NOMO-1 treated with dmso at 0.1 percent for 144 hours (cell line): ENCODE measurements around the gene RAB22A.

ENCODE experiments used
- DNase-seq: peaks from one replicate; lab custom pipeline; 2025; ENCODE audit not compliant: unreplicated experiment; lab: John Stamatoyannopoulos, UW

RAB22A gene

GRCh38 chr20:58384821-58385220 is 75.3 kb downstream of the RAB22A start:
- no peak for DNase-seq

- no peak for DNase-seq
These were observed 78.6 kb downstream of the RAB22A start for GRCh38 chr20:58388028-58388601.

- DNase-seq: peak; percentile 91
These were observed 79.4 kb downstream of the RAB22A start, which contains the start of gene VAPB for GRCh38 chr20:58388882-58389323. TSS of gene VAPB (plus strand) at chr20:58389229. CDS start at chr20:58389460, 231 bp downstream.

- no peak for DNase-seq
These were observed 79.9 kb downstream of the RAB22A start for GRCh38 chr20:58389324-58389967.

GRCh38 chr20:58389968-58390658 is 80.6 kb downstream of the RAB22A start:
- no peak for DNase-seq

GRCh38 chr20:58390659-58391035 is 81.1 kb downstream of the RAB22A start:
- no peak for DNase-seq

- no peak for DNase-seq
These were observed 82.8 kb downstream of the RAB22A start for GRCh38 chr20:58392286-58392685.

- DNase-seq: no peak
These were observed 83.8 kb downstream of the RAB22A start for GRCh38 chr20:58393299-58393698.

GRCh38 chr20:58394801-58395200 is 85.3 kb downstream of the RAB22A start:
- no peak for DNase-seq

GRCh38 chr20:58395604-58396003 is 86.1 kb downstream of the RAB22A start:
- DNase-seq: no peak

- no peak for DNase-seq
These were observed 87.9 kb downstream of the RAB22A start for GRCh38 chr20:58397429-58397828.

GRCh38 chr20:58398254-58398653 is 88.7 kb downstream of the RAB22A start:
- no peak for DNase-seq

GRCh38 chr20:58399926-58400325 is 90.4 kb downstream of the RAB22A start:
- DNase-seq: no peak

- no peak for DNase-seq
These were observed 91.6 kb downstream of the RAB22A start for GRCh38 chr20:58401162-58401561.

GRCh38 chr20:58402305-58402704 is 92.8 kb downstream of the RAB22A start:
- DNase-seq: no peak

- DNase-seq: no peak
These were observed 93.3 kb downstream of the RAB22A start for GRCh38 chr20:58402827-58403226.

GRCh38 chr20:58403272-58403671 is 93.8 kb downstream of the RAB22A start:
- no peak for DNase-seq

- DNase-seq: no peak
These were observed 96.2 kb downstream of the RAB22A start for GRCh38 chr20:58405504-58406291.

- DNase-seq: no peak
These were observed 97.0 kb downstream of the RAB22A start for GRCh38 chr20:58406422-58407001.

- DNase-seq: peak; percentile 9
These were observed 97.8 kb downstream of the RAB22A start for GRCh38 chr20:58407201-58407873.
